ENCODE data around the gene C2CD4C.
"Not testable (repeated sequence)": the region's sequence is repeated elsewhere in the genome, so short reads cannot be mapped to it uniquely, and the experiment has no call there.

C2CD4C gene

GRCh38 chr19:412356-413355 lies 3.7 kb upstream of the C2CD4C start:
- Histone ChIP-seq H3K36me3 (replicated peaks) (no peaks in the 10 kb centered on the region), H3K27ac (no peak overlapping the region), H3K27me3 (replicated peaks) (peaks cover 10% of the 10 kb centered on the region), H3K4me3 (ENCODE audit: low read depth, low read length) (no peak overlapping the region)
- DNase-seq: no peak
- in situ Hi-C loops (cut with HindIII; ENCODE audit: low pct_ligation_motif_present, low sequenced_read_pairs): no loop called here
- no peak for TF ChIP-seq CTCF (IDR thresholded peaks at IDR 0.05; ENCODE audit: low read depth, low read length, missing control alignments)

- Histone ChIP-seq H3K4me3 (ENCODE audit: low read depth, low read length) (no peak overlapping the region), H3K27me3 (replicated peaks) (peaks cover 10% of the 10 kb centered on the region), H3K27ac (no peak overlapping the region), H3K36me3 (replicated peaks) (no peaks in the 10 kb centered on the region)
- in situ Hi-C loops (cut with HindIII; ENCODE audit: low pct_ligation_motif_present, low sequenced_read_pairs): no loop called here
- DNase-seq: no peak
- no peak for TF ChIP-seq CTCF (IDR thresholded peaks at IDR 0.05; ENCODE audit: low read depth, low read length, missing control alignments)
Measured at GRCh38 chr19:411723-412355, 2.9 kb upstream of the C2CD4C start.

GRCh38 chr19:411121-411722 lies 2.3 kb upstream of the C2CD4C start:
- H3K4me3 ChIP-seq (ENCODE audit: low read depth, low read length); H3K27ac ChIP-seq; DNase-seq; in situ Hi-C loops (cut with HindIII; ENCODE audit: low pct_ligation_motif_present, low sequenced_read_pairs); H3K36me3 ChIP-seq (replicated peaks); H3K27me3 ChIP-seq (replicated peaks): not testable (repeated sequence)

- Histone ChIP-seq H3K27ac (no peak overlapping the region), H3K27me3 (replicated peaks) (peaks cover 10% of the 10 kb centered on the region), H3K4me3 (ENCODE audit: low read depth, low read length) (no peak overlapping the region), H3K36me3 (replicated peaks) (no peaks in the 10 kb centered on the region)
- DNase-seq: no peak
- in situ Hi-C loops (cut with HindIII; ENCODE audit: low pct_ligation_motif_present, low sequenced_read_pairs): no loop called here
- no peak for TF ChIP-seq CTCF (IDR thresholded peaks at IDR 0.05; ENCODE audit: low read depth, low read length, missing control alignments)
Measured at GRCh38 chr19:410243-410781, 1.4 kb upstream of the C2CD4C start.

- Histone ChIP-seq H3K36me3 (replicated peaks) (no peaks in the 10 kb centered on the region), H3K27ac (no peak overlapping the region), H3K4me3 (ENCODE audit: low read depth, low read length) (no peak overlapping the region), H3K27me3 (replicated peaks) (peaks cover 10% of the 10 kb centered on the region)
- DNase-seq: no peak
- in situ Hi-C loops (cut with HindIII; ENCODE audit: low pct_ligation_motif_present, low sequenced_read_pairs): no loop called here
- no peak for TF ChIP-seq CTCF (IDR thresholded peaks at IDR 0.05; ENCODE audit: low read depth, low read length, missing control alignments)
Measured at GRCh38 chr19:409516-410242, 732 bp upstream of the C2CD4C start.
